ENCODE measurements around the gene PTX3.

PTX3 gene

GRCh38 chr3:157436583-157437291, at the start of gene PTX3:
TSS of gene PTX3 (plus strand) at chr3:157436850. CDS start at chr3:157436934, 84 bp downstream.
- peak within 1 kb of the TSS; percentile 23; the same call in 1 of the 2 replicates for H3K4me3 ChIP-seq (ENCODE audit: low read depth, low read length)
- TF ChIP-seq, protein P1, sequence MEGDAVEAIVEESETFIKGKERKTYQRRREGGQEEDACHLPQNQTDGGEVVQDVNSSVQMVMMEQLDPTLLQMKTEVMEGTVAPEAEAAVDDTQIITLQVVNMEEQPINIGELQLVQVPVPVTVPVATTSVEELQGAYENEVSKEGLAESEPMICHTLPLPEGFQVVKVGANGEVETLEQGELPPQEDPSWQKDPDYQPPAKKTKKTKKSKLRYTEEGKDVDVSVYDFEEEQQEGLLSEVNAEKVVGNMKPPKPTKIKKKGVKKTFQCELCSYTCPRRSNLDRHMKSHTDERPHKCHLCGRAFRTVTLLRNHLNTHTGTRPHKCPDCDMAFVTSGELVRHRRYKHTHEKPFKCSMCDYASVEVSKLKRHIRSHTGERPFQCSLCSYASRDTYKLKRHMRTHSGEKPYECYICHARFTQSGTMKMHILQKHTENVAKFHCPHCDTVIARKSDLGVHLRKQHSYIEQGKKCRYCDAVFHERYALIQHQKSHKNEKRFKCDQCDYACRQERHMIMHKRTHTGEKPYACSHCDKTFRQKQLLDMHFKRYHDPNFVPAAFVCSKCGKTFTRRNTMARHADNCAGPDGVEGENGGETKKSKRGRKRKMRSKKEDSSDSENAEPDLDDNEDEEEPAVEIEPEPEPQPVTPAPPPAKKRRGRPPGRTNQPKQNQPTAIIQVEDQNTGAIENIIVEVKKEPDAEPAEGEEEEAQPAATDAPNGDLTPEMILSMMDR (IDR thresholded peaks at IDR 0.05; ENCODE audit: insufficient read depth, low read depth, low read length, missing control alignments): no peak
- no peak for DNase-seq (ENCODE audit: low read depth)

GRCh38 chr3:157387708-157388435, 48.8 kb upstream of the PTX3 start:
- no peak overlapping the region for H3K4me3 ChIP-seq (ENCODE audit: low read depth, low read length)
- TF ChIP-seq, protein P1 (IDR thresholded peaks at IDR 0.05; ENCODE audit: insufficient read depth, low read depth, low read length, missing control alignments): no peak
- no peak for DNase-seq (ENCODE audit: low read depth)

- H3K4me3 ChIP-seq (ENCODE audit: low read depth, low read length): no peak overlapping the region
- TF ChIP-seq, protein P1 (IDR thresholded peaks at IDR 0.05; ENCODE audit: insufficient read depth, low read depth, low read length, missing control alignments): no peak
- DNase-seq (ENCODE audit: low read depth): no peak
Observed at GRCh38 chr3:157388976-157389375, 47.7 kb upstream of the PTX3 start.

- TF ChIP-seq, protein P1 (IDR thresholded peaks at IDR 0.05; ENCODE audit: insufficient read depth, low read depth, low read length, missing control alignments): no peak
- no peak overlapping the region for H3K4me3 ChIP-seq (ENCODE audit: low read depth, low read length)
- no peak for DNase-seq (ENCODE audit: low read depth)
Observed at GRCh38 chr3:157390713-157391515, 45.7 kb upstream of the PTX3 start.

DNA sequence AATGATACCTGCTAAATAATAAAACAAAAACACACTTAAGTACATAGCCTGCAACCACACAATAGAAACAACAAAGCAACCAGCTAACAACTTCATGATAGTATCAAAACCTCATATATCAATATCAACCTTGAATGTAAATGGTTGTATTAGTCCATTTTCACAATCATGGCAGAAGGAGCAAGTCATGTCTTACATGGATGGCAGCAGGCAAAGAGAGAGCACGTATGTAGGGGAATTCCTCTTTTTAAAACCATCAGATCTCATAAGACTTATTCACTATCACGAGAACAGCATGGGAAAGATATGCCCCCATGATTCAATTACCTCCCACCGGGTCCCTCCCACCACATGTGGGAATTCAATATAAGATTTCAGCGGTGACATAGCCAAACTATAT, 44.5 kb upstream of the PTX3 start:
- TF ChIP-seq, protein P1 (IDR thresholded peaks at IDR 0.05; ENCODE audit: insufficient read depth, low read depth, low read length, missing control alignments): no peak
- no peak overlapping the region for H3K4me3 ChIP-seq (ENCODE audit: low read depth, low read length)
- no peak for DNase-seq (ENCODE audit: low read depth)

DNA sequence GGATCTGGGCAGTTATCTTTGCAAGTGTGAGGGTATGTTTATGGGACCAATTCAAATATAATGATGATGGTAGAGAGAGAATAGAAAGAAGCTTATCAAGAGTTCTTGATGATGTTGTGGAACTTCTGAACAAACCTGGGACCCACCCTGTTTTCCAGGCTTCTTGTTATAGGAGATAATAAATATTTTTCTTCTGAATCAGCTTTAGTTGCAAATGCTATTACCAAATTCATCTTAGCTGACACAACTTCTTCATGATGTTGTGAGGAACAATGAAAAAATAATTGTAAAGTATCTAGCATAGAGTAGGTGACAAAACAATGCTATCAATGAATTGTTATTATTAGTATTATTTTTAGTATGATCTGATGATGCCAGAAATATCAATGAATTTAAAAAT, 43.5 kb upstream of the PTX3 start:
- H3K4me3 ChIP-seq (ENCODE audit: low read depth, low read length): no peak overlapping the region
- DNase-seq (ENCODE audit: low read depth): no peak
- TF ChIP-seq, protein P1 (IDR thresholded peaks at IDR 0.05; ENCODE audit: insufficient read depth, low read depth, low read length, missing control alignments): no peak

All from GM12865 (cell line).